H1 (cell line): ENCODE measurements around the gene CHSY1. TPM values are rescaled to one million over a fixed set of nuclear protein-coding genes. Genes with fewer than 3 reads are reported as not detected.

ENCODE experiments used
- CTCF ChIA-PET: fragments of 300-600 bp; sonication (Branson Sonifier 250); formaldehyde crosslinking; loops from one replicate; lab custom pipeline; 2021; ENCODE audit not compliant: partially characterized antibody; lab: Charles Lee
- POLR2A ChIA-PET: fragments of 300-600 bp; sonication (Branson Sonifier 250); formaldehyde crosslinking; loops from one replicate; lab custom pipeline; 2021; ENCODE audit warnings: inconsistent platforms; ENCODE audit not compliant: partially characterized antibody; lab: Charles Lee
- DNase-seq, 2 experiments: peaks; one replicate each; pipeline versions ENCODE4 v3.0.0 to v3.0.0-alpha.2; 2010 to 2022; ENCODE audit warnings: low spot score in 2 of 2, low read depth in 1 of 2, mixed read lengths in 1 of 2
- FAIRE-seq: peaks from 2 replicates; lab custom pipeline; 2011; peaks lifted over from hg19 to GRCh38; lab: Jason Lieb, UNC
- H2AFZ ChIP-seq: 2 replicates; pipeline ENCODE4 v1.8.1; 2012; ENCODE audit warnings: low read length, inconsistent platforms
- H2AK5ac ChIP-seq: 2 replicates; pipeline ENCODE4 v1.6.1; 2013; ENCODE audit warnings: low read depth, low read length
- H2BK120ac ChIP-seq: replicated peaks from 2 replicates; pipeline ENCODE3; 2013; ENCODE audit warnings: low read depth, low read length, inconsistent platforms
- H2BK12ac ChIP-seq: 2 replicates; pipeline ENCODE4 v1.6.1; 2013; ENCODE audit warnings: low read depth, low read length
- H2BK15ac ChIP-seq: 2 replicates; pipeline ENCODE4 v1.6.1; 2013; ENCODE audit warnings: low read length
- H2BK20ac ChIP-seq: 2 replicates; pipeline ENCODE4 v1.6.1; 2013; ENCODE audit warnings: low read length
- H2BK5ac ChIP-seq: 2 replicates; pipeline ENCODE4 v1.6.1; 2013; ENCODE audit warnings: low read depth, low read length
- H3K14ac ChIP-seq: 2 replicates; pipeline ENCODE4 v1.6.1; 2013; ENCODE audit warnings: inconsistent platforms; ENCODE audit not compliant: insufficient read length
- H3K18ac ChIP-seq: 2 replicates; pipeline ENCODE4 v1.6.1; 2013; ENCODE audit warnings: low read length; ENCODE audit errors: extremely low read depth
- H3K23ac ChIP-seq: 2 replicates; pipeline ENCODE4 v1.6.1; 2013; ENCODE audit warnings: inconsistent platforms; ENCODE audit not compliant: insufficient read length
- H3K23me2 ChIP-seq: 2 replicates; pipeline ENCODE4 v1.6.1; 2013; ENCODE audit warnings: low read depth, low read length
- H3K27ac ChIP-seq: 2 replicates; pipeline ENCODE4 v1.6.1; 2011; ENCODE audit warnings: low read depth, low read length, inconsistent platforms
- H3K27me3 ChIP-seq, 4 experiments: replicated peaks in 1 of 4; 1 replicate in 1 of 4; 2 replicates in 3 of 4; pipeline versions ENCODE4 v1.6.1 to v1.8.1; 2011 to 2013; ENCODE audit warnings: low read length in 3 of 4, mild to moderate bottlenecking in 3 of 4, inconsistent platforms in 2 of 4, mixed read lengths in 2 of 4, moderate library complexity in 1 of 4; ENCODE audit not compliant: control insufficient read depth in 3 of 4, insufficient read depth in 3 of 4; ENCODE audit errors: extremely low read depth in 1 of 4
- H3K36me3 ChIP-seq, 4 experiments: 2 replicates each; pipeline versions ENCODE4 v1.6.1 to v1.8.1; 2011 to 2013; ENCODE audit warnings: mild to moderate bottlenecking in 4 of 4, low read length in 3 of 4, moderate library complexity in 2 of 4, control low read depth in 1 of 4, inconsistent platforms in 1 of 4; ENCODE audit not compliant: insufficient read depth in 4 of 4, control insufficient read depth in 2 of 4
- H3K4ac ChIP-seq: replicated peaks from 2 replicates; pipeline ENCODE3; 2013; ENCODE audit warnings: low read length, low read depth, mixed read lengths, inconsistent platforms; ENCODE audit not compliant: insufficient read length
- H3K4me1 ChIP-seq, 4 experiments: replicated peaks in 1 of 4; 1 replicate in 1 of 4; 2 replicates in 3 of 4; pipeline versions ENCODE4 v1.6.1 to v1.8.1; 2011 to 2013; ENCODE audit warnings: low read length in 3 of 4, inconsistent platforms in 2 of 4, mixed read lengths in 1 of 4; ENCODE audit not compliant: insufficient read depth in 4 of 4, control insufficient read depth in 3 of 4
- H3K4me2 ChIP-seq, 2 experiments: 2 replicates each; pipeline versions ENCODE4 v1.6.1 to v1.8.1; 2011 to 2013; ENCODE audit warnings: low read depth in 2 of 2, low read length in 2 of 2, control low read depth in 1 of 2, inconsistent platforms in 1 of 2, mild to moderate bottlenecking in 1 of 2; ENCODE audit not compliant: insufficient read depth in 1 of 2
- H3K4me3 ChIP-seq, 4 experiments: fragments of 200-600, 300-600 bp in 1 of 4; sonication (generic), shearing (Covaris generic), sonication (Bioruptor Twin) in 1 of 4; 2 replicates each; pipeline versions ENCODE4 v1.5.1 to v1.8.1; 2011 to 2016; ENCODE audit warnings: low read length in 4 of 4, low read depth in 3 of 4, control low read depth in 2 of 4, inconsistent platforms in 2 of 4, mild to moderate bottlenecking in 2 of 4, mixed read lengths in 1 of 4, moderate library complexity in 1 of 4; ENCODE audit not compliant: insufficient read depth in 2 of 4; ENCODE audit errors: extremely low read depth in 1 of 4
- H3K56ac ChIP-seq: replicated peaks from 2 replicates; pipeline ENCODE3; 2013; ENCODE audit warnings: low read depth, mild to moderate bottlenecking, mixed read lengths, low read length, inconsistent platforms; ENCODE audit not compliant: insufficient read length
- H3K79me1 ChIP-seq: 2 replicates; pipeline ENCODE4 v1.6.1; 2013; ENCODE audit warnings: low read depth, low read length, control low read depth
- H3K79me2 ChIP-seq, 2 experiments: 2 replicates each; pipeline versions ENCODE4 v1.6.1 to v1.8.1; 2012 to 2013; ENCODE audit warnings: low read length in 2 of 2, mild to moderate bottlenecking in 2 of 2, inconsistent platforms in 1 of 2; ENCODE audit not compliant: insufficient read depth in 2 of 2, control insufficient read depth in 1 of 2
- H3K9ac ChIP-seq, 4 experiments: replicated peaks in 1 of 4; 1 replicate in 1 of 4; 2 replicates in 3 of 4; pipeline versions ENCODE4 v1.6.1 to v1.8.1; 2011 to 2013; ENCODE audit warnings: low read depth in 3 of 4, low read length in 3 of 4, control low read depth in 2 of 4, mild to moderate bottlenecking in 2 of 4, moderate library complexity in 2 of 4, inconsistent platforms in 1 of 4; ENCODE audit errors: extremely low read depth in 1 of 4
- H3K9me3 ChIP-seq, 2 experiments: 2 replicates each; pipeline versions ENCODE4 v1.6.1 to v1.8.1; 2012 to 2013; ENCODE audit warnings: mild to moderate bottlenecking in 2 of 2, moderate library complexity in 2 of 2, control low read depth in 1 of 2, inconsistent platforms in 1 of 2, low read depth in 1 of 2, low read length in 1 of 2, mixed read lengths in 1 of 2; ENCODE audit not compliant: insufficient read depth in 2 of 2
- H4K20me1 ChIP-seq, 2 experiments: replicated peaks in 1 of 2; 2 replicates each; pipeline versions ENCODE3 to v1.8.1; 2011 to 2013; ENCODE audit warnings: inconsistent platforms in 2 of 2, low read length in 2 of 2, mild to moderate bottlenecking in 1 of 2; ENCODE audit not compliant: insufficient read depth in 2 of 2, control insufficient read depth in 1 of 2
- H4K5ac ChIP-seq: 2 replicates; pipeline ENCODE4 v1.6.1; 2013; ENCODE audit warnings: low read length, low read depth, mixed read lengths, inconsistent platforms; ENCODE audit not compliant: insufficient read length
- H4K8ac ChIP-seq: 2 replicates; pipeline ENCODE4 v1.8.0; 2013; ENCODE audit warnings: mild to moderate bottlenecking, moderate library complexity, low read length, inconsistent platforms; ENCODE audit not compliant: insufficient read depth; ENCODE audit errors: extremely low read depth
- H4K91ac ChIP-seq: replicated peaks from 2 replicates; pipeline ENCODE3; 2013; ENCODE audit warnings: low read length, mixed read lengths, inconsistent platforms; ENCODE audit not compliant: insufficient read length
- EGR1 ChIP-seq: IDR thresholded peaks from 2 replicates; pipeline ENCODE4 v1.6.1; 2011; ENCODE audit warnings: low read depth, low read length, borderline replicate concordance
- YY1 ChIP-seq: IDR thresholded peaks from 2 replicates; pipeline ENCODE4 v1.6.1; 2011; ENCODE audit warnings: low read depth, mild to moderate bottlenecking, low read length
- WGBS, 2 experiments: shearing (Covaris generic) in 1 of 2; methylation state at CpG; one replicate each; pipeline versions ENCODE4 v1.1.6 to v1.1.7; 2013 to 2015; ENCODE audit warnings: low lambda C conversion rate in 2 of 2, mixed read lengths in 2 of 2, inconsistent platforms in 1 of 2, low coverage in 1 of 2, missing lambda C conversion rate in 1 of 2; ENCODE audit not compliant: insufficient replicate concordance in 2 of 2, insufficient coverage in 1 of 2, insufficient read length in 1 of 2; ENCODE audit errors: extremely low coverage in 1 of 2, missing lambda C conversion rate in 1 of 2; 5-methylcytosine and 5-hydroxymethylcytosine counted together
- polyA plus RNA-seq, 7 experiments: library from polyadenylated mRNA; depleted of rRNA in 3 of 7; stranded (reverse) in 5 of 7; unstranded in 2 of 7; fragments of >200 nt in 5 of 7; fragments of 200-250 nt in 2 of 7; gene quantifications; 1 replicate in 5 of 7; 2 replicates in 1 of 7; 4 replicates in 1 of 7; pipeline versions ENCODE4 v1.2.1 to v1.2.3, GENCODE V29; 2011 to 2013; ENCODE audit warnings: missing spikeins in 2 of 7, mixed read lengths in 2 of 7
- total RNA-seq: library from RNA; stranded (reverse); fragmentation: NEBNext Ultra II Directional; extraction: Animal tissue kit (Norgen Biotek cat#: 25700); gene quantifications from 2 replicates; pipeline ENCODE4 v1.2.1, GENCODE V29; 2021

CHSY1 gene
- total and polyA plus RNA-seq, 2 of the 8 experiments (the other 6 are each of a cell fraction or from before 2014, with no cell fraction given), result 24.9 to 60.7 TPM

DNA sequence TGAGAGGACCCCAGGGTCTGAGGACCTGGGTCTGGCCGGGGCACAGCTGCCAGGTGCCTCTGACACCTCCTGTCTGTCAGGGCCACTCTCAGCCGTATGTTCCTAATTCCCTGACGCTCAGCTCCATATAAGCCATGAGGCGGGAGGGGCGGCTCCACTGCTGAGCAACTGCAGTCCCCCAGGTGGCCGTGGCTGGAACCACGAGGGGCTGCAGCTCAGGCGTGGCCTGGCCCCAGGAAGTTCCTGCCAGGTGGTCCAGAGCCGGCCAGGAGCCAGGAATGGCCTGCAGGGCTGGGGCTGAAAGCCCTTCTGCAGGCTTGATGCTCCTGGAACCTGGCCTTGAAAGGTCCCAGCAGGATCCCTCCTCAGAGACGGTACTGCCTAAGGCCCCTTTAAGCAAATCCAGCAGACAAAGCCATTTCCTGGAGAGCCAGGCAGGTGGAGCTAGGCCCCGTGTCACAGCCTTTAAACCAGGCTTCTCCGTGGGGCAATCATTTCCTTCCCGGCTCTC is 118.0 kb downstream of the CHSY1 start:
- H3K23ac ChIP-seq, result no peak overlapping the region
- H4K91ac ChIP-seq, result no peak overlapping the region
- no peaks in the 10 kb centered on the region; a peak in 1 of 7 replicates for H3K27me3 ChIP-seq
- no peak overlapping the region for H2BK5ac ChIP-seq
- no peaks in the 10 kb centered on the region; a peak in 1 of 7 replicates for H3K4me1 ChIP-seq
- no peak for DNase-seq
- peaks cover 0 to 4% of the 10 kb centered on the region in 2 experiments; a peak in 1 of 4 replicates for H3K9me3 ChIP-seq
- POLR2A ChIA-PET, result interaction anchor here (0.9 to 1.1 kb wide), 2 partner anchors 28 to 117 kb away, joined by 3 read pairs; no protein-coding TSS in a partner anchor
- H2BK12ac ChIP-seq, result no peak overlapping the region
- no peak overlapping the region for H2AFZ ChIP-seq
- no peaks in the 10 kb centered on the region; the same call in 1 of the 2 replicates for H3K23me2 ChIP-seq
- H3K79me2 ChIP-seq, result no peaks in the 10 kb centered on the region
- no peaks in the 10 kb centered on the region for H3K36me3 ChIP-seq
- no peak overlapping the region for H3K9ac ChIP-seq
- no peak overlapping the region for H3K27ac ChIP-seq
- H3K4me3 ChIP-seq, result no peak overlapping the region
- no peak overlapping the region for H3K18ac ChIP-seq
- H2BK120ac ChIP-seq, result no peak overlapping the region
- TF ChIP-seq YY1 (no peak), EGR1 (peak; percentile 84; the same call in 1 of the 2 replicates)
- TF ChIP-seq, all 59 proteins: peak for 1
- no peak overlapping the region for H3K14ac ChIP-seq
- H2BK15ac ChIP-seq, result no peak overlapping the region
- H3K79me1 ChIP-seq, result no peaks in the 10 kb centered on the region
- no peak overlapping the region for H4K5ac ChIP-seq
- no peak for FAIRE-seq
- no peak overlapping the region for H4K8ac ChIP-seq
- H4K20me1 ChIP-seq, result no peaks in the 10 kb centered on the region
- H3K4me2 ChIP-seq, result no peak overlapping the region
- CTCF ChIA-PET, result interaction anchor here (0.6 to 12.8 kb wide), 16 partner anchors 10 to 508 kb away, joined by 3 to 128 read pairs (median 4); no protein-coding TSS in a partner anchor
- H3K56ac ChIP-seq, result no peak overlapping the region
- WGBS, 2 experiments, result 85% methylated on average over 13 of the region's 13 CpGs; no CpG with 5 or more reads in 1 of the 2 experiments
- H3K4ac ChIP-seq, result no peak overlapping the region
- no peak overlapping the region; the same call in 1 of the 2 replicates for H2BK20ac ChIP-seq
- H2AK5ac ChIP-seq, result no peak overlapping the region; the same call in 1 of the 2 replicates
